Measurements from ENCODE around the gene FBXO31. TPM values are rescaled to one million over a fixed set of nuclear protein-coding genes. Genes with fewer than 3 reads are reported as not detected.
A peak's percentile ranks its signal among the peaks of the same experiment; 100 is the strongest.

FBXO31 gene
- total and polyA plus RNA-seq, 2 of the 13 experiments (the other 11 are each of a cell fraction or from before 2014, with no cell fraction given) = 92.4 to 101 TPM

DNA sequence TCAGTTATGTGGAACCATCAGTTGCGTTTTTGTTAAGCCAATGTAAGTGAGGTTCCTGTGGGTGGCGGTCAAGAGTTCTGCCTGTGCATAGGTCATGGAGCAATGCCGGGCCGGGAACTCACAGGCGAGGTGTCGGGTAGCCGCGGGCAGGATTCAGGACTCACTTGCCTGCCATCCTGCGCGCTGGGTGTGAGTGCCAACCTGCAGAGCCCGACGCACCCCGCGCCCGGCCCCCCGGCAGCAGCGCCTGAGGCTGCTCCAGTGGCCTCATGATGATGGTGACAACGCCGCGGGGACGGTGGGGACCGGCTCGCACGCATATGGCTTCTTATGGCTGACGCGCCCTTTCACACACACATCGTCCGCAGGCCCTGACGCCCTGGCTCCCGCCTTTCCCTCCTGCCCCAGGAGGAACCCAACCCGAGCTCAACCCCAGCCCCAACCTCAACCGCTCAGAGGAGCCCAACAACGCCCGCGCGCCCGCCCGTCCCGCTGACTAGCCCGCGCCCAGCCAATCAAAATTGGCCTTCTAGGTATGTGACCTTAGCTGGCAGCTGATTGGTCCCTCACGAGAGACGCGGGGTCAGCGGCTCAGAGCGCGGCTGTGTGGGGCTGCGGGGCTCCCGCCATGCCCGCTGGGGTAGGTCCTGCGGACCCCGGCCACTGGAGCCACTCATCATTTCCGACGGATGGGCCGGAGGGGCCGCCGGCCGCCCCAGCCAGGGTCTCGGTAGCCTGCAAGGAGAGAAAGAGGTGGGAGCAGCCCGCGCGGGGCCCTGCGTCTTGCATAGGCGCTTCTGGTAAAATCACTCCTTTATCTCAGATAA, 66.4 kb downstream of the FBXO31 start, which contains the start of gene C16orf95 (continued):
- TF ChIP-seq, protein P1, sequence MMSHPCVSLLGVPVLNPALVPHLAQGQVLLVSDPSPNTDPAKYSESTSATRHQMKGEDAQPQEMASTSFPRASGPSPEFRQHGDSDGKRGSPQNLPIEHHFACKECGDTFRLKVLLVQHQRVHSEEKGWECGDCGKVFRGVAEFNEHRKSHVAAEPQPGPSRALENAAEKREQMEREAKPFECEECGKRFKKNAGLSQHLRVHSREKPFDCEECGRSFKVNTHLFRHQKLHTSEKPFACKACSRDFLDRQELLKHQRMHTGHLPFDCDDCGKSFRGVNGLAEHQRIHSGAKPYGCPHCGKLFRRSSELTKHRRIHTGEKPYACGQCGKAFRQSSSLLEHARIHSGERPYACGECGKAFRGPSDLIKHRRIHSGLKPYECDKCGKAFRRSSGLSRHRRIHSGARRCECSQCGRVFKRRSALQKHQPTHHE (CRISPR knock-in tag; IDR thresholded peaks at IDR 0.05; ENCODE audit: borderline replicate concordance) = peak; percentile 90; the same call in 1 of the 2 replicates
- TF ChIP-seq KAT8 (CRISPR knock-in tag; IDR thresholded peaks at IDR 0.05) (peak; percentile 86), ELF4 (CRISPR knock-in tag; IDR thresholded peaks at IDR 0.05; ENCODE audit: borderline replicate concordance) (no peak), POGZ (CRISPR knock-in tag; IDR thresholded peaks at IDR 0.05) (peak; percentile 45), ATRX (CRISPR knock-in tag; IDR thresholded peaks at IDR 0.05; ENCODE audit: borderline replicate concordance) (no peak), ZFP41 (CRISPR knock-in tag; IDR thresholded peaks at IDR 0.05; ENCODE audit: borderline replicate concordance) (peak; percentile 84; the same call in 1 of the 2 replicates), FOSL2 (CRISPR knock-in tag; IDR thresholded peaks at IDR 0.05) (peak; percentile 39; the same call in 1 of the 2 replicates), CHCHD3 (CRISPR knock-in tag; IDR thresholded peaks at IDR 0.05) (0 out of 2 replicates have a peak, but pooled peaks have one; percentile 53), MTA1 (CRISPR knock-in tag; IDR thresholded peaks at IDR 0.05; ENCODE audit: borderline replicate concordance) (peak; percentile 69; the same call in 1 of the 2 replicates), ZNF749 (CRISPR knock-in tag; IDR thresholded peaks at IDR 0.05; ENCODE audit: borderline replicate concordance) (peak; percentile 96), RAD51 (IDR thresholded peaks at IDR 0.05; ENCODE audit: borderline replicate concordance) (no peak), SMC3 (IDR thresholded peaks at IDR 0.05; ENCODE audit: low read length) (peak; percentile 60), SMAD3 (CRISPR knock-in tag; IDR thresholded peaks at IDR 0.05) (peak; percentile 20; the same call in 1 of the 2 replicates), NFKBIZ (CRISPR knock-in tag; IDR thresholded peaks at IDR 0.05) (no peak; the same call in 1 of the 2 replicates), ZNF879 (CRISPR knock-in tag; IDR thresholded peaks at IDR 0.05) (no peak), PPARG (CRISPR knock-in tag; conservative IDR thresholded peaks at IDR 0.05) (peak; percentile 100), FOSL1 (CRISPR knock-in tag; IDR thresholded peaks at IDR 0.05; ENCODE audit: borderline replicate concordance) (peak; percentile 17; the same call in 1 of the 2 replicates), ELK4 (CRISPR knock-in tag; IDR thresholded peaks at IDR 0.05; ENCODE audit: borderline replicate concordance) (no peak), IRX3 (CRISPR knock-in tag; IDR thresholded peaks at IDR 0.05; ENCODE audit: borderline replicate concordance, low read depth) (peak; percentile 33; the same call in 1 of the 2 replicates), NR2F2 (IDR thresholded peaks at IDR 0.05; ENCODE audit: borderline replicate concordance, low read depth) (peak; percentile 18; the same call in 1 of the 2 replicates), MYNN (CRISPR knock-in tag; IDR thresholded peaks at IDR 0.05; ENCODE audit: low read depth) (no peak)
- TF ChIP-seq, protein P2, sequence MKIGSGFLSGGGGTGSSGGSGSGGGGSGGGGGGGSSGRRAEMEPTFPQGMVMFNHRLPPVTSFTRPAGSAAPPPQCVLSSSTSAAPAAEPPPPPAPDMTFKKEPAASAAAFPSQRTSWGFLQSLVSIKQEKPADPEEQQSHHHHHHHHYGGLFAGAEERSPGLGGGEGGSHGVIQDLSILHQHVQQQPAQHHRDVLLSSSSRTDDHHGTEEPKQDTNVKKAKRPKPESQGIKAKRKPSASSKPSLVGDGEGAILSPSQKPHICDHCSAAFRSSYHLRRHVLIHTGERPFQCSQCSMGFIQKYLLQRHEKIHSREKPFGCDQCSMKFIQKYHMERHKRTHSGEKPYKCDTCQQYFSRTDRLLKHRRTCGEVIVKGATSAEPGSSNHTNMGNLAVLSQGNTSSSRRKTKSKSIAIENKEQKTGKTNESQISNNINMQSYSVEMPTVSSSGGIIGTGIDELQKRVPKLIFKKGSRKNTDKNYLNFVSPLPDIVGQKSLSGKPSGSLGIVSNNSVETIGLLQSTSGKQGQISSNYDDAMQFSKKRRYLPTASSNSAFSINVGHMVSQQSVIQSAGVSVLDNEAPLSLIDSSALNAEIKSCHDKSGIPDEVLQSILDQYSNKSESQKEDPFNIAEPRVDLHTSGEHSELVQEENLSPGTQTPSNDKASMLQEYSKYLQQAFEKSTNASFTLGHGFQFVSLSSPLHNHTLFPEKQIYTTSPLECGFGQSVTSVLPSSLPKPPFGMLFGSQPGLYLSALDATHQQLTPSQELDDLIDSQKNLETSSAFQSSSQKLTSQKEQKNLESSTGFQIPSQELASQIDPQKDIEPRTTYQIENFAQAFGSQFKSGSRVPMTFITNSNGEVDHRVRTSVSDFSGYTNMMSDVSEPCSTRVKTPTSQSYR (CRISPR knock-in tag; IDR thresholded peaks at IDR 0.05; ENCODE audit: borderline replicate concordance) = peak; percentile 50; the same call in 1 of the 2 replicates
- TF ChIP-seq, protein P3, sequence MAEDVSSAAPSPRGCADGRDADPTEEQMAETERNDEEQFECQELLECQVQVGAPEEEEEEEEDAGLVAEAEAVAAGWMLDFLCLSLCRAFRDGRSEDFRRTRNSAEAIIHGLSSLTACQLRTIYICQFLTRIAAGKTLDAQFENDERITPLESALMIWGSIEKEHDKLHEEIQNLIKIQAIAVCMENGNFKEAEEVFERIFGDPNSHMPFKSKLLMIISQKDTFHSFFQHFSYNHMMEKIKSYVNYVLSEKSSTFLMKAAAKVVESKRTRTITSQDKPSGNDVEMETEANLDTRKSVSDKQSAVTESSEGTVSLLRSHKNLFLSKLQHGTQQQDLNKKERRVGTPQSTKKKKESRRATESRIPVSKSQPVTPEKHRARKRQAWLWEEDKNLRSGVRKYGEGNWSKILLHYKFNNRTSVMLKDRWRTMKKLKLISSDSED (CRISPR knock-in tag; IDR thresholded peaks at IDR 0.05) = no peak

Measured in HepG2 (cell line).